A549 (cell line): ENCODE data around the gene UFSP1. TPM values are rescaled to one million over a fixed set of nuclear protein-coding genes. Genes with fewer than 3 reads are reported as not detected.

Source experiments
- ATAC-seq, 2 experiments: fragments of 200-7000 bp in 1 of 2; fragments of >200 bp in 1 of 2; cut with Nextera tagmentation in 1 of 2; cut with Tn5 transposase in 1 of 2; 3 replicates each; pipeline versions ENCODE4 v1.8.0 to v1.9.1; 2018 to 2020; ENCODE audit warnings: mild to moderate bottlenecking in 1 of 2, moderate library complexity in 1 of 2
- CTCF ChIA-PET: fragments of 300-600 bp; sonication (Branson Sonifier 250); formaldehyde crosslinking; extraction: SDS; loops from one replicate; lab custom pipeline; 2021; ENCODE audit warnings: antibody characterized with exemption, inconsistent platforms; lab: Yijun Ruan, JAX
- POLR2A ChIA-PET: fragments of 350-600 bp; formaldehyde crosslinking; extraction: SDS; loops from one replicate; lab custom pipeline; 2021; ENCODE audit warnings: antibody characterized with exemption, inconsistent platforms; lab: Yijun Ruan, JAX
- DNase-seq, 2 experiments: peaks; one replicate each; pipeline versions ENCODE4 v3.0.0 to v3.0.0-alpha.2; 2011 to 2016; ENCODE audit warnings: low read depth in 1 of 2, low spot score in 1 of 2
- FAIRE-seq: peaks from 2 replicates; lab custom pipeline; 2011; peaks lifted over from hg19 to GRCh38; lab: Jason Lieb, UNC
- H3K27ac ChIP-seq, 2 experiments: fragments of >200 bp; sonication (Bioruptor Twin); formaldehyde crosslinking; 3 replicates each; pipeline ENCODE4 v1.5.1; 2016 to 2017
- H3K4me1 ChIP-seq: fragments of >200 bp; sonication (Bioruptor Twin); formaldehyde crosslinking; 3 replicates; pipeline ENCODE4 v1.6.1; 2016
- H3K4me2 ChIP-seq: fragments of >200 bp; sonication (Bioruptor Twin); formaldehyde crosslinking; 3 replicates; pipeline ENCODE4 v1.6.1; 2016
- H3K4me3 ChIP-seq: fragments of >200 bp; sonication (Bioruptor Twin); formaldehyde crosslinking; 3 replicates; pipeline ENCODE4 v1.5.1; 2016
- H3K9me3 ChIP-seq: fragments of >200 bp; sonication (Bioruptor Twin); formaldehyde crosslinking; 3 replicates; pipeline ENCODE4 v1.6.1; 2016
- CBX2 ChIP-seq: fragments of 200-600 bp; sonication (generic); IDR thresholded peaks from 2 replicates; pipeline ENCODE4 v1.6.1; 2016; ENCODE audit warnings: low read depth, mild to moderate bottlenecking, borderline replicate concordance
- CBX8 ChIP-seq: fragments of 200-600 bp; sonication (generic); IDR thresholded peaks from 2 replicates; pipeline ENCODE4 v1.6.1; 2016
- CHD4 ChIP-seq: fragments of 200-600 bp; sonication (generic); IDR thresholded peaks from 2 replicates; pipeline ENCODE4 v1.6.1; 2016; ENCODE audit warnings: antibody characterized with exemption, mild to moderate bottlenecking, borderline replicate concordance
- ESRRA ChIP-seq: fragments of 150-350 bp; IDR thresholded peaks from 2 replicates; pipeline ENCODE4 v1.6.1; 2014; ENCODE audit warnings: mild to moderate bottlenecking, low read length, borderline replicate concordance
- FOSB ChIP-seq: fragments of 250-450 bp; sonication (Bioruptor Pico); IDR thresholded peaks from 2 replicates; pipeline ENCODE4 v1.5.0; 2020; ENCODE audit warnings: mild to moderate bottlenecking, moderate library complexity
- FOSL2 ChIP-seq, 2 experiments: fragments of 450-650 bp in 1 of 2; fragments of >200 bp in 1 of 2; sonication (Bioruptor Twin) in 1 of 2; formaldehyde crosslinking; IDR thresholded peaks; 2 replicates each; pipeline versions ENCODE4 v1.5.0 to v1.6.1; 2016 to 2020; ENCODE audit warnings: mild to moderate bottlenecking in 1 of 2, moderate library complexity in 1 of 2
- GATA3 ChIP-seq: IDR thresholded peaks from 2 replicates; pipeline ENCODE4 v1.6.1; 2012; ENCODE audit warnings: borderline replicate concordance
- HOXB13 ChIP-seq: fragments of 250-450 bp; sonication (Bioruptor Pico); IDR thresholded peaks from 2 replicates; pipeline ENCODE4 v1.5.0; 2020; ENCODE audit warnings: low read depth, mild to moderate bottlenecking, moderate library complexity
- HOXB5 ChIP-seq: fragments of 250-450 bp; sonication (Bioruptor Pico); IDR thresholded peaks from 2 replicates; pipeline ENCODE4 v1.5.0; 2020; ENCODE audit warnings: mild to moderate bottlenecking, moderate library complexity
- JUN ChIP-seq, 2 experiments: fragments of >200 bp; sonication (Bioruptor Twin); formaldehyde crosslinking; IDR thresholded peaks; 2 replicates in 1 of 2; 3 replicates in 1 of 2; pipeline ENCODE4 v1.6.1; 2016 to 2017
- KDM1A ChIP-seq: fragments of 200-600 bp; sonication (generic); IDR thresholded peaks from 2 replicates; pipeline ENCODE4 v1.6.1; 2016; ENCODE audit warnings: low read depth, mild to moderate bottlenecking
- POLR2A ChIP-seq: IDR thresholded peaks from 2 replicates; pipeline ENCODE4 v1.6.1; 2012; ENCODE audit warnings: mild to moderate bottlenecking, low read length
- POLR2AphosphoS2 ChIP-seq: conservative IDR thresholded peaks from 2 replicates; pipeline ENCODE4 v1.6.1; 2012; ENCODE audit warnings: low read length, improper control_type of control experiment, inconsistent platforms
- RCOR1 ChIP-seq: fragments of 150-350 bp; IDR thresholded peaks from 2 replicates; pipeline ENCODE4 v1.6.1; 2014; ENCODE audit warnings: antibody characterized with exemption, low read length, low read depth
- RFX5 ChIP-seq: fragments of 450-650 bp; IDR thresholded peaks from 2 replicates; pipeline ENCODE4 v1.7.1; 2014; ENCODE audit warnings: antibody characterized with exemption, mild to moderate bottlenecking, moderate library complexity
- SREBF2 ChIP-seq: fragments of 450-650 bp; IDR thresholded peaks from 2 replicates; pipeline ENCODE4 v1.6.1; 2014; ENCODE audit warnings: mild to moderate bottlenecking, moderate library complexity
- WGBS: methylation state at CpG from one replicate; pipeline ENCODE4 v1.1.6; 2017; ENCODE audit errors: missing lambda C conversion rate; 5-methylcytosine and 5-hydroxymethylcytosine counted together
- polyA plus RNA-seq, 4 experiments: library from polyadenylated mRNA; depleted of rRNA in 3 of 4; stranded (reverse); fragments of >200 nt; fragmentation: RNase III in 1 of 4; extraction: RNeasy Plus Mini Kit Qiagen cat#74134 plus additional on column Dnase treatment in 1 of 4; gene quantifications; 2 replicates in 3 of 4; 3 replicates in 1 of 4; pipeline ENCODE4 v1.2.3, GENCODE V29; 2011 to 2017
- TF ChIP-seq, protein P1 (sequence below): fragments of 150-350 bp; IDR thresholded peaks from 2 replicates; pipeline ENCODE4 v1.6.1; 2014; ENCODE audit warnings: low read depth, mild to moderate bottlenecking, low read length
- TF ChIP-seq, protein P2 (sequence below): fragments of 250-450 bp; sonication (Bioruptor Pico); IDR thresholded peaks from 2 replicates; pipeline ENCODE4 v1.5.0; 2020; ENCODE audit warnings: low read depth, mild to moderate bottlenecking, moderate library complexity
- TF ChIP-seq, protein P3 (sequence below): fragments of 450-650 bp; IDR thresholded peaks from 2 replicates; pipeline ENCODE4 v1.6.1; 2014; ENCODE audit warnings: antibody characterized with exemption
- TF ChIP-seq, protein P4 (sequence below): IDR thresholded peaks from 2 replicates; pipeline ENCODE4 v1.6.1; 2012
- TF ChIP-seq, protein P5 (sequence below): IDR thresholded peaks from 2 replicates; pipeline ENCODE4 v1.6.1; 2012; ENCODE audit warnings: low read depth, borderline replicate concordance

The UFSP1 gene
- polyA plus RNA-seq, 2 of the 4 experiments (the other 2 are of a cell fraction), result 1.9 to 6.9 TPM

DNA sequence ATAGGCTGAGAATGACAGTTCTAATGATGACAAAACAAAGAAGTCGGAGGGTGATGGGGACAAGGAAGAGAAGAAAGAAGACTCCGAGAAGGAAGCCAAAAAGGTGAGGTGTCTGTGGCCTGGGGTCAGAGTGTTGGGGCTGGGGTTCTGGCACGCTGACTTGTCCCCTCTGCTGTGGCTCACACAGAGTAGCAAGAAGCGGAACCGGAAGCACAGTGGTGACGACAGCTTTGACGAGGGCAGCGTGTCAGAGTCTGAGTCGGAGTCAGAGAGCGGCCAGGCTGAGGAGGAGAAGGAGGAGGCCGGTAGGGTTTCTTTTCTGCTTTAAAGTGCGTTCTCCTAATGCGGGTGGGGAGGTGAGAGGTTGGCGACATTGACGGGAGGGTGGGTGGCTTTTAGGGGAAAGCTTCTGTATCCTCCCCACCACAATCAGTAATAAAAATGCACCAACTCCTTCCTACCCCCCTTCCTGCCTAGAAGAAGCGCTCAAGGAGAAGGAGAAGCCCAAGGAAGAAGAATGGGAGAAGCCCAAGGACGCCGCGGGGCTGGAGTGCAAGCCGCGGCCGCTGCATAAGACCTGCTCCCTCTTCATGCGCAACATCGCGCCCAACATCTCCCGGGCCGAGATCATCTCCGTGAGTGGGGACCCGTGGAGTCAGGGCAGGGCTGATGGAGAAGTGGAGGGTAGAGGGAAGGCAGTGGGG lies 4.6 kb downstream of the UFSP1 start:
- POLR2A ChIA-PET, result interaction anchor here (0.9 kb wide), 1 partner anchor 10 kb away, joined by 3 read pairs; the partner anchor contains the start of gene SRRT
- DNase-seq (no peak), FAIRE-seq (no peak), ATAC-seq (no peak)
- no peak for TF ChIP-seq ESRRA
- TF ChIP-seq CBX2, result no peak
- TF ChIP-seq, protein P1, sequence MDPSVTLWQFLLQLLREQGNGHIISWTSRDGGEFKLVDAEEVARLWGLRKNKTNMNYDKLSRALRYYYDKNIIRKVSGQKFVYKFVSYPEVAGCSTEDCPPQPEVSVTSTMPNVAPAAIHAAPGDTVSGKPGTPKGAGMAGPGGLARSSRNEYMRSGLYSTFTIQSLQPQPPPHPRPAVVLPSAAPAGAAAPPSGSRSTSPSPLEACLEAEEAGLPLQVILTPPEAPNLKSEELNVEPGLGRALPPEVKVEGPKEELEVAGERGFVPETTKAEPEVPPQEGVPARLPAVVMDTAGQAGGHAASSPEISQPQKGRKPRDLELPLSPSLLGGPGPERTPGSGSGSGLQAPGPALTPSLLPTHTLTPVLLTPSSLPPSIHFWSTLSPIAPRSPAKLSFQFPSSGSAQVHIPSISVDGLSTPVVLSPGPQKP, result no peak
- TF ChIP-seq HOXB5 (CRISPR knock-in tag), result no peak
- TF ChIP-seq, protein P2, sequence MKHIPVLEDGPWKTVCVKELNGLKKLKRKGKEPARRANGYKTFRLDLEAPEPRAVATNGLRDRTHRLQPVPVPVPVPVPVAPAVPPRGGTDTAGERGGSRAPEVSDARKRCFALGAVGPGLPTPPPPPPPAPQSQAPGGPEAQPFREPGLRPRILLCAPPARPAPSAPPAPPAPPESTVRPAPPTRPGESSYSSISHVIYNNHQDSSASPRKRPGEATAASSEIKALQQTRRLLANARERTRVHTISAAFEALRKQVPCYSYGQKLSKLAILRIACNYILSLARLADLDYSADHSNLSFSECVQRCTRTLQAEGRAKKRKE (CRISPR knock-in tag), result no peak
- no peak for TF ChIP-seq SREBF2
- Histone ChIP-seq H3K4me2 (no peak overlapping the region), H3K9me3 (no peaks in the 10 kb centered on the region), H3K27ac (no peak overlapping the region), H3K4me3 (no peak overlapping the region), H3K4me1 (peaks cover 15% of the 10 kb centered on the region)
- WGBS, result 94% methylated on average over 29 of the region's 29 CpGs
- CTCF ChIA-PET, result interaction anchor here (1.8 to 4.1 kb wide), 2 partner anchors 10 to 73 kb away, joined by 3 to 16 read pairs; partner anchors contain the start of gene ACHE

DNA sequence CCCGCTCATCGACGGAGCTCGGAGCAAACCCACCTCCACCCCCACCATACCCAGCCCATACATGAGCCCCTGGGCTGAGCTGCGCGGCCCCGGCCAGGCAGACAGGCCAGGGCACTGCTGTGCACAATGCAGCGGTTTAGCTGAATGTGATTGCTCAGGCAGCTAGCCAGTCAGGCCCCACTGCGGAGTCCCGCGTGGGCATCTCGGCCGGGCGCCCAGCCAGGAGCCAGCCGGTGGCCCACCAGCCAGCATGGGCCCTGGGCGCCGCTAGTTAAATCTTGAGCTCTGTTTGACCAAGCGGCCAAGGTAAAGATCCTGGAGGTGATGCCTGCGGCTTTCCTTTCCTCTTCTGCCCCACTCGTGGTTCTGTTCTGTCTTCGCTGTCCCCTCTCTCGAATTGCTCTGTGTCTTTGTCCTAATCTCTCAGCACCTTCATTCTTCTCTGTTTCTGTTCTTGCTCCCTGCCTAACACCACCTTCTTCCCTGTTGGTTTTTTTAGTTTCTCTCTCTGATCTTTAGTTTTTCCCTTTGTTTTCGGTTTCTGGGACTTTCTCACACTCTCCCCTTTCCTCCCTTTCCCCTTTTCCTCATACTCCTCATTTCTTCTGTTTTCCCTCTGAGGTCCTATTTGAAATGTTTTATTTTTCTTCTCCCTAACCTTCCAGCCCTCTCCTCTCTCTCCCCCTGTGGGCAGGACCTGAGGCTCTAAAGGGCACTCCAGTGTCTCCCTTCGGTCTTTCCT lies 6.6 kb downstream of the UFSP1 start:
- H3K4me2 ChIP-seq, result no peak overlapping the region
- no peak overlapping the region for H3K4me3 ChIP-seq
- H3K9me3 ChIP-seq, result no peaks in the 10 kb centered on the region
- ChIA-PET CTCF (interaction anchor here (1.1 to 1.5 kb wide), 2 partner anchors 11 to 163 kb away, joined by 3 to 4 read pairs; partner anchors contain the start of gene EPO), POLR2A (no interaction called here)
- 95% methylated on average over 18 of the region's 24 CpGs for WGBS
- no peak for FAIRE-seq
- no peak for ATAC-seq
- TF ChIP-seq RCOR1 (no peak), FOSB (CRISPR knock-in tag) (no peak), RFX5 (no peak), HOXB5 (CRISPR knock-in tag) (no peak), POLR2A (no peak), CHD4 (no peak), HOXB13 (CRISPR knock-in tag) (no peak), POLR2AphosphoS2 (no peak), JUN (IDR thresholded peaks at IDR 0.05) (no peak), CBX8 (no peak), GATA3 (no peak), FOSL2 (IDR thresholded peaks at IDR 0.05) (no peak), FOSL2 (CRISPR knock-in tag; IDR thresholded peaks at IDR 0.05) (no peak), KDM1A (no peak)
- TF ChIP-seq, protein P3, sequence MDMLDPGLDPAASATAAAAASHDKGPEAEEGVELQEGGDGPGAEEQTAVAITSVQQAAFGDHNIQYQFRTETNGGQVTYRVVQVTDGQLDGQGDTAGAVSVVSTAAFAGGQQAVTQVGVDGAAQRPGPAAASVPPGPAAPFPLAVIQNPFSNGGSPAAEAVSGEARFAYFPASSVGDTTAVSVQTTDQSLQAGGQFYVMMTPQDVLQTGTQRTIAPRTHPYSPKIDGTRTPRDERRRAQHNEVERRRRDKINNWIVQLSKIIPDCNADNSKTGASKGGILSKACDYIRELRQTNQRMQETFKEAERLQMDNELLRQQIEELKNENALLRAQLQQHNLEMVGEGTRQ, result no peak
- TF ChIP-seq, protein P4, sequence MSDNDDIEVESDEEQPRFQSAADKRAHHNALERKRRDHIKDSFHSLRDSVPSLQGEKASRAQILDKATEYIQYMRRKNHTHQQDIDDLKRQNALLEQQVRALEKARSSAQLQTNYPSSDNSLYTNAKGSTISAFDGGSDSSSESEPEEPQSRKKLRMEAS, result no peak
- TF ChIP-seq, protein P5, sequence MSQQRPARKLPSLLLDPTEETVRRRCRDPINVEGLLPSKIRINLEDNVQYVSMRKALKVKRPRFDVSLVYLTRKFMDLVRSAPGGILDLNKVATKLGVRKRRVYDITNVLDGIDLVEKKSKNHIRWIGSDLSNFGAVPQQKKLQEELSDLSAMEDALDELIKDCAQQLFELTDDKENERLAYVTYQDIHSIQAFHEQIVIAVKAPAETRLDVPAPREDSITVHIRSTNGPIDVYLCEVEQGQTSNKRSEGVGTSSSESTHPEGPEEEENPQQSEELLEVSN, result no peak
- H3K27ac ChIP-seq, result no peak overlapping the region
- DNase-seq, result no peak
- H3K4me1 ChIP-seq, result peaks cover 7% of the 10 kb centered on the region; the same call in 2 of the 3 replicates
